GM18520 (cell line): ENCODE data around the gene GPI.
A peak's percentile ranks its signal among the peaks of the same experiment; 100 is the strongest.

Experiments
- ATAC-seq: cut with Tn5 transposase; IDR thresholded peaks from one replicate; pipeline ENCODE4 v1.9.1; 2021; ENCODE audit not compliant: unreplicated experiment

The GPI gene

DNA sequence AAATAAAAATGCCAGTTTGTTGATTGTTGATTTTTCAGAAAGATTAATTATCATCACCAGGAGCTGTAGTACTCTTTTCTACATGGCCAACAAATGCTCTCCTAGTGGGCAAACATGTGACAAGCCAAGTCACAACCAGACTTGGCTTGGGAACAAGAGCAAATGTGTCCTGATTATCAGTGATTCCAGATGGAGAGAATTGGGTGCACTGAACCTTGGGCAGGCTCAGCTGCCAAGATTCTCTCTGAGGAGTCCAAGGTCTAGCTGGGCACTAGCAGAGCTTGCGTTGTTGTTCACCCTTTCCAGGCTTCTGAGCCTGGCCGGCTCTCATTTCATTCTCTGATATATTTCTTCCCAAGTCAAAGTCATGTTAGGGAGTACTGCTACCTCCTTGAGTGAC lies 27.3 kb upstream of the GPI start:
- no peak for ATAC-seq

DNA sequence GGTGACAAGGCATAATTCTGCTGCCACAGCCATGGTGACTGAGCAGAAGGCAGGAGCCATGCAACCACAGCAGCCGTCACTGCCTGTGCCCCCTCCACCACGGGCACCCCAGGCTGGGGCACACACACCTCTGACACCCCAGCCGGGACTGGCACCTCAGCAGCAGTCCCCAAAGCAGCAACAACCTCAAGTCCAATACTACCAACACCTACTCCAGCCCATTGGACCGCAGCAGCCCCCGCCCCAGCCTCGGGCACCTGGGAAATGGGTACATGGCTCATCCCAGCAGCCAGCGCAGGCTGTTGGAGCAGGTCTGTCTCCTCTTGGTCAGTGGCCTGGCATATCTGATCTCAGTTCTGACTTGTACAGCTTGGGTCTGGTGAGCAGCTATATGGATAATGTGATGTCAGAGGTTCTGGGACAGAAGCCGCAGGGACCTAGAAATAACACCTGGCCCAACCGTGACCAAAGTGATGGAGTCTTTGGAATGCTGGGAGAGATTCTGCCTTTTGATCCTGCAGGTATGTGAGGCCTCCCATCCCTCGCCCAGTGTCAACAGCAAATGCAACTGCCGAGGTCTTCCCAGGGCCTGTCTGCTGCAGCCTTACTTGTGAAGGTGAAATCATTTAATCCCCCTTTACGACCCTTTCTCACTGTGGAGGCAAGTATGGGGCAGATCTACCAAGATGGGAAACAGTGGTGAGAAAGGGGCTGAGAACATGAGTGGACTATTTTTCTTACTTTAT lies 22.9 kb upstream of the GPI start:
- ATAC-seq: no peak

DNA sequence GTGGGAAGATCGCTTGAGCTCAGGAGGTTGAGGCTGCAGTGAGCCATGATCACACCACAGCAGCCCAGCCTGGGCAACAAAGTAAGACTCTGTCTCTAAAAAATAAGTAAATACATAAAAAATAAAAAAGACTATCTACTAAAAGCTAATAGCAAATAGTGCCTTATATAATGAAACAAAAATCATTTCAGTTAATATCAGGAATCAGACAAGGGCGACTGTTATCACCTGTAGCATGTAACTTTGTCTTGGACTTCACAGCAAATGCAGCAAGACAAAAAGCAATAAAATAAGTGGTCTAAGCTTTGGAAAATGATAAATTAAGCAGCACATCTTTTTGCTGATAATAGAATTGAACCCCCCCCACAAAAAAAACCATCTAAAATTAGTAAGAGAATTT lies 21.2 kb upstream of the GPI start:
- no peak for ATAC-seq

DNA sequence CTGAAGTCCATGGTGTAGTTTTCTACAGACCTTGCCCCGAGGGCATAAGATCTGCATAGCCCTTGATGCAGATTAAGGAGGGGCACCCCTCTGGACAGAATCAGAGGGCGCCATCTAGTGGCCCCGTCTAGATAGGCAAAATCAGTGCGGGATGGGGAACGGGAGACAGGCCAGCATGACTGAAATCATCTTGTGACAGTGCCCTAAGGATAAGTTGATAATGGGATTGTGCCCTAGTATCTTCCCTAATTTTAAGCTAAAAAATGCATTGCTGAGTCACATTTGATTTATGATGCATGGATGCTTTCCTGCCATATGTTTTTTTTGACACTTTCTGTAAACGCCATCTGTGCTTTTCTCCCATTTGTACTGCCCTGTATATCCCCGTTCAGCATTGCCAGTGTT lies 19.0 kb upstream of the GPI start:
- ATAC-seq: no peak

DNA sequence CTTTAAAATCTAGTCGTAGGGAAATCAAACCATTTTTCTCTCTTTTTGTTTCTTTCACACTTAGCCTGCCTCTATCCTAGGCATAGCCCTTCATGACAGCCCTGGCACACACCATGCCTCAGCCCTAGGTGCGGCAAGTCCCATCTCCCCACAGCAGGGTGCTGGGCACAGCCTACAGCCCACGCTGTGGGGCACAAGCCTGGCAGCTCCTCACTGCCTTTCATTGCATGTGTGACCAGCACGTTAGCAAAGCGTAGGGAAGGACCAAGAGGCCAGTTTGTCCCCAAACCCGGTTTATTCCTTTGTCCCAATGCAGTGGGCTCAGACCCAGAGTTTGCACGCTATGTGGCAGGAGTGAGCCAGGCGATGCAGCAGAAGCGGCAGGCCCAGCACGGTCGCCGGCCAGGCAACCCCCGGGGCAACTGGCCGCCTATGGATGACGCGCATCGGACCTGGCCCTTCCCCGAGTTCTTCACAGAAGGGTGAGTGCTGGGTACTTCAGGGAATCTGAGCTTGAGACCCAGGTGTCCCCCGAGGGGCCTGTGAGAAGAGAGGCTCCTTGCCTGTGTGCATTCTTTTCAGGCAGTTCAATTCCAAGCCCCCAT lies 17.3 kb upstream of the GPI start:
- no peak for ATAC-seq

DNA sequence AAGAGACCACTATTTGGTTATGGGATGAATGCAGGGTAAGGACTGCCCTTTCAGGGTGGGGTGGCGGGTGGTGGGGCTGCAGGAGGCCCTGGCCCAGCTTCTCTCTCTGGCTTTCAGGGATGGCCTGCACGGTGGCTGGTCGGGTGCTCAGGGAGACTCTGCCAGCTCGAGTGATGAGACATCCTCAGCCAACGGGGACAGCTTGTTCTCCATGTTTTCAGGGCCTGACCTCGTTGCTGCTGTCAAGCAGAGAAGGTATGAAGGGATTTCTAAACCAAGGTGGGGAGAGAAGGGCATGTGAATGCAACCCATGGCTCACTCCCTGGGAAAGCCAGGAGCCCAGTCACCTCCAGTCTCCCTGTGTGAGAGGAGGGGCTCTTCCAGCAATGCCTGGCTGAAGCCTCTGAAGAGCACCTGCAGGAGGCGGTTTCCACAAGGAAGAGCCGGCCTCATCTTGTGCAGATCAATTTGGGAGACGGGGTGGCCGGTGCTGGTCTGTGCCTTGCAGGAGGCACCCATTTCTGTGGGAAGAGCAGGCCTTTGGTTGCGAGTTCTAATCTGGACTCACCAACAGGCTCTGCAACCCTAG lies 16.0 kb upstream of the GPI start:
- no peak for ATAC-seq

DNA sequence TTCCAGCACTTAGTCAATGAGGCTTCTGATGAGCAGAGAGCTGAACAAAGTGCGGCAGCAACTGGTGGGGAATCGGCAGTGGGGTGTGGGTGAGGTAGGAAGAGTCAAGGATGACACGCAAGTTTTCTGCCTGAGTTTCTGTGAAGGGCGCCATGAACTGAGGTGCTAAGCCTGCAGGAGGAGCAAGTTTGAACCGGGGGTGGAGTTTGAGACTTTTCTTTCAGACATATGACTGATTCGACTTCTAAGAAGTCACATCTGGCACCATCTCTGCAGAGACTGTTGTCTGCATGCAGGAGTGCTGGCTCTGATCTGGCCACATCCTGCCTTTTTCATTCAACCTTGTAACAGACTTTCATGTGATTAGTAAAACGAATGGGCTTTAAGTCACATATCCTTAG lies 14.8 kb upstream of the GPI start:
- ATAC-seq: no peak

DNA sequence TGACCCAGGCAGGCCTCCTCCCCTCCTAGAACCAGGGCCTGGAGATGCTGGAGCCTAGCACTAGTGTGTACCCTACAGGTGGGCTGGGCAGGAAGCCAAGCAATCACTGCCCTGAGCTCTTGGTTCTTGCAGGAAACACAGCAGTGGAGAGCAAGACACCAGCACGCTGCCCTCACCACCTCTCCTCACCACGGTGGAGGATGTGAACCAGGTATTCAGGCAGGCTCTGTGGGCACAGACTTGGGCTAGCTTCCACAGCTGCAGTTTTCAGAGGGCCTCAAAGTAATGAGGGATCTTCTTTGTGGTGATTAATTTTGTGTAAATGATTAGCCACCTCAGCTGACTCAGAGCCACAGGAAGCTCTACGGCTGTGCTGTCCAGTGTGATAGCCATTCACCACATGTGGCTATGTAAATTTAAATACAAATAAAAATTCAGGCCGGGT lies 13.6 kb upstream of the GPI start:
- no peak for ATAC-seq

DNA sequence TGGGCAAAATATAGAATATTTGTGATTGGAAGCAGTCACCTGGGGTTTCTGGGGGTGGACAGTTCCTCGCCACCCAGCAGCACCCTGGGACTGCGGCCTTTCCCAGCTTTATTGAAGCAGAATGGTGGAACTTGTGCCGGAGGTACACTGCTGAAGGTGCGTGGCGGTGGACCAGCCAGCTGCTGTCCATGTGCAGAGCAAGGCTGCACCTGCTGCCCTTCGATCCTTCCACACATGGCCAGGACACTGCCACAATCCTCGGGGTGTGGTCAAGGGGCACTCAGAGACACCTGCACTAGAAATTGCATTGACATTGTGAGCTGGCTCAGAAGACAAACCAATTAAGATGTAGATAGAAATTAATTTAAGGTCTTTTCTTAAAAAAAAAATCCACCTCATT lies 11.4 kb upstream of the GPI start:
- ATAC-seq: no peak

DNA sequence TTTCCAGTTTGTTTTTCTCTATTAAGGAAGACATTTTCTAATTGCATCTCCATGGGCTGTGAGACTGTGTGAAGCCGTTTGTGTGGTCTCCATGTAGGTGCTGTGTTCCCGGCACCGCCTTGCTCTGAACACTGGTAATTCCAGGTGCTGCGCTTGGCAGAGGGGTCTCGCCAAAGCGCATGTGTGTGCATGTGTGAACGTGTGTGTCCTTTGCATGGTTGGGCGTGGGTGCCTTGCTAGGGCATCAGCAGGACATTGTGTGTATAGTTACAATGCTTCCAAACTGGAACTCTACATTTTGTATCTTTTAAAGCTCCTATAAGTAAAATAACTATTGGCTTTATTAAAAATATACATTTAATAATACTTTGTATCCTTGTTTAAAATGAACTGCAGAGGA lies 9.8 kb upstream of the GPI start:
- ATAC-seq: no peak

DNA sequence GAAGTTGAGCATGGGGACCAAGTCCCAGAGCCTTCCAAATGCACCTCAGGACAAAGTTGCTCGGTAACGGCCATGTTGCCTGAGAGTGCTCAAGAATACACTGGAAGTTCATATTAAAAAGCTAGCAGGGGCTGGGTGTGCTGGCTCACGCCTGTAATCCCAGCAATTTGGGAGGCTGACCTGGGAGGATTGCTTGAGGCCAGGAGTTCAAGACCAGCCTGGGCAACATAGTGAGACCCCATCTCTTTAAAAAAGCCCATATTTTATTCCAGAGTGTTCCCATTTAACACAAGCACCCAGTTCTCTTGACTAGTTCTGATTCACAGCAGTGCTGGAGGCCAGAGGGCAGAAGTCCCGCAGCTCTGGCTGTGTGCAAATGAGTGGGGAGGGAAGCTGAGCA lies 8.1 kb upstream of the GPI start:
- ATAC-seq: no peak

DNA sequence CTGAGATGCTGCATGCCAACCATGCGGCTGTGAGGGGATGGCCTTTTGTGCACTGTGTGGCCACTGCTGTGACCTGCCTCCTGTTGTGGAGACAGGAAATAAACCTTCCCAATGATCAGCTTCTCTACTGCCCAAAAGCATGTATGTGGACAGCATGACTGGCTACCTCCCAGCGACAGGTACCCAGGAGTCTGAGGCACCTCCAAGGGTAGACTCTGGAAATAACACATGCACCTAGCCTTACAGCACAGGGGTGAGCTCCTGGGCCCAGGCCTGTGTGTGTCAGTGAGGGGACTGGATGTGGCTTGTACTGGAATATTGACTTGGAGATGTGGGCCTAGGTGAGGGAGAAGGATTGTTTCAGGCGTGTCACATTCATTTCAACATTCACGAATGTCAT lies 7.6 kb upstream of the GPI start:
- no peak for ATAC-seq

DNA sequence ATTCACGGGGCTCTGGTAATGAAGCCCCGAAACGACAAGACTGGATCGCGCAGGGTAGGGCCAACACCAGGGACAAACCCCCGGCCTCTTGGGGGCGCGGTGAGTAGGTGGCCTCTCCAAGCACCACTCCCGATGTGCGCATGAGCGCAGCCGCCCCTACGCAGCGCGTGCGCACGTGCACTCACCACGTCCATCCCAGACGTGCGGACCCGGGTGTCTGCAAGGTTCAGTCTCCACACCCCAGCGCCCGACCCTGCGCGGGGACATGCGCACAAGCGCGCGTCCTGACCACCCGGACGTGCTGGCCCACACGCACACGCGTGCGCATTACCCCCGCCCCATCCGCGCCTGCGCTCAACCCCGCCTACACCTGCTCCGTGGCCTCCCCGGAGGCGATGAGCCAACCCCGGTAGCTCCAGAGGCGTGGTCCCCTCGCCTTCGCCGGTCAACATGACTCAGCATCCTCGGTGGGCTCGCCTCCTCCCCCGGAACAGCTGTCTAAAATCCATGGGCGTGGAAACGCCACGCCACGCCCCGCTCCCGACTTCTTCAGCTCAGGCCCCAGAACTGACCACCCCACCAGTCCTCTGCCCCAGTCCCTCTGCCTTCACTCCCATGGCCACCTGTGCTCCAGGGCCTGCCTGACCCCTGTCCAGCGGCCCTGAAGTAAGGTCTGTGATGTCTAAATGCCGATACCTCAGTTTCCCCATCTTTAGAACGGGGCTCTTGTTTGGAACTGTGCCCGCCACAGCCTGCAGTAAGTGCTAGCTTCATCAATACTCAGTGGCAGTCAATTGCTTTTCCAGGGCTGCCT lies 5.6 kb upstream of the GPI start:
- peak; percentile 92 for ATAC-seq

DNA sequence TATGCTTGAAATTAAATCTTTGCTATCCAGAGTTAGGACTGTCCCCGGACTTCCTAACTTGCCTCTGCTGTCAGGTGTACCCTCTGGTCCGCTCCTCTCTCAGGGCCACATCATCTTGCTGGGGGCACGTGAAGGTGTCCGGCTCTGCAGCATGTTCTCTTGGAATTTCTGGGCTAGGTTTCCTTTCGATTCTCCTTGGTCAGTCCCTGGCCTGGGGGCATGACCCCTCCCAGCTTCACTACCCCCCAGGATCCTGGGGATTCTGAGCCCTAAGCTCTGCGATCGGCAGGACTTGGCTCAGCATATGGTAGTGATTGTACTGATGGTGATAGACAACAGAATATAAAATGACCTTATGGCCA lies 5.1 kb upstream of the GPI start:
- no peak for ATAC-seq

DNA sequence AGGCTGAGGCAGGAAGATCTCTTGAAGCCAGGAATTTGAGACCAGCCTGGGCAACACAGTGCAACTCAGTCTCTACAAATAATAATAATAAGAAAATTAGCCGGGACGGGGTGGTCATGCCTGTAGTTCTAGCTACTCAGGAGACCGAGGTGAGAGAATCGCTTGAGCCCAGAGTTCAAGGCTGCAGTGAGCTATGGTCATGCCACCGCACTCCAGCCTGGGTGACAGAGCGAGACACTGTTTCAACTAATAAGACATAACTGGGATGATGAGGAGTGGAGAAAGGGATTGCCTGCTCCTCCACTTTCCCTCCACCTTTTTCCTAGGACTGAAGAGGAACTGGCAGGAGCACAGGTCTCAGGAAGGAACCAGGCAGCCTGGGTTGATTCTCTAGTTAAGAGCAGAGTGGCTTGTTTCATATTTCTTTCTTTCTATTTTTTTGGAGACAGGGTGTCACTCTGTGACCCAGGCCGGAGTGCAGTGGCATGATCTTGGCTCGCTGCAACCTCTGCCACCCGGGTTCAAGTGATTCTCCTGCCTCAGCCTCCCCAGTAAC lies 4.6 kb upstream of the GPI start:
- no peak for ATAC-seq

DNA sequence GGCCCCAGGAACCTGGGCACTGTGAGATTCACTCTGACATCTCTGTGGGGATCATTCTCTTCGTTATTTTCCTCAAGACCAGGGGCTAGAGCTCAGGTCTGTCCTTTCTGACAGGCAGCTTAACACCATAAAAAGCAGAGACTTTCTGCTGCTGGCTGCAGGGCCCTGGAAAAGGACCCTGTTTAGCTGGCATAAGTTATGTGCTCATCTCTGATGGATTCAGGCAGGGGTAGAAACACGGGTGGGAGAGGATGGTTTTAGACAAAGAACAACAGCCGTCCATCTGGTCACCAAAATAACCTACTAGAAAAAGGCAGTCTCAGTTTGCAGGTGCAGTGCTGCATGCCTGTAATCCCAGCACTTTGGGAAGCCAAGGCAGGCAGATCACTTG lies 2.3 kb upstream of the GPI start:
- no peak for ATAC-seq

DNA sequence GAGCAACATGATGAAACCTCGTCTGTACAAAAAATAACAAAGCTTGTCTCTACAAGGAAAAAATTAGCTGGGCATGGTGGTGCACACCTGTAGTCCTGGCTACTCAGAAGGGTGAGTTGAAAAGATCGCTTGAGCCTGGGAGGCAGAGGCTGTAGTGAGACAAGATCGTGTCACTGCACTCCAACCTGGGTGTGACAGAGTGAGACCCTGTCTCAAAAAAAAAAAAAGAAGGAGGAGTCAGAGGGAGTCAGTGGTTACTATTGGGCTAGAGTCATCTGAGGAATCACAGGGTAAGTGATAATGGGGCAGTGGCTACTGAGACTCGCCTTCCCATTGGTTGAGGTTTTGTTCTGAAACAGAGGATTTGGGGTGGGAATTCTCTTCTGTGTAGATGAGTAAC lies 1.9 kb upstream of the GPI start:
- ATAC-seq: no peak

DNA sequence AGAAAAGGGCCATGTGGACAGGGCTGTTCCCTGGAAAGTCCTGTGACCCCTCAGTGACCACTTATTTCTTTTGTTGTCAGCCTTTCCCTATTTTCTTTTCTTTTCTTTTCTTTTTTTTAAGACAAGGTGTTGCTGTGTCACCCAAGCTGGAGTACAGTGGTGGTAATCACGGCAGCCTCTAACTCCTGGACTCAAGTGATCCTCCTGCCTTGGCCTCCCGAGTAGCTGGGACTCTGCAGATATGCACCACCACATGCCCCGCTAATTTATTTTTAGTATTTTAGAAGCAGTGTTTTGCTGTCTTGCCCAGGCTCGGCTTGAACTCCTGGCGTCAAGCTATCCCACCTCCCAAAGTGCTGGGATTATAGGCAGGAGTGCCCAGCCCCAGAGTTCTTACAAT lies 1.1 kb upstream of the GPI start:
- ATAC-seq: no peak

DNA sequence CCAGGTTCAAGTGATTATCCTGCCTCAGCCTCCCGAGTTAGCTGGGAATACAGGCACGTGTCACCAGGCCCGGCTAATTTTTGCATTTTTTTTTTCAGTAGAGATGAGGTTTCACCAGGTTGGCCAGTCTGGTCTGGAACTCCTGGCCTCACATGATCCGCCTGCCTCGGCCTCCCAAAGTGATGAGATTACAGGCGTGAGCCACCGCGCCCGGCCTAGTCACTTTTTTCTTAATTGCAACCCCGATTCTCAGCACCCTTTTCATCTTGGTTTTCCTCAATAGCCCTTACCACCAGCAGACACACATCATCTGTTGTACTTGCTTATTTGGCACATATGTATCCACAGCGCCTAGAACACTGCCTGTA lies 550 bp upstream of the GPI start:
- ATAC-seq: no peak

DNA sequence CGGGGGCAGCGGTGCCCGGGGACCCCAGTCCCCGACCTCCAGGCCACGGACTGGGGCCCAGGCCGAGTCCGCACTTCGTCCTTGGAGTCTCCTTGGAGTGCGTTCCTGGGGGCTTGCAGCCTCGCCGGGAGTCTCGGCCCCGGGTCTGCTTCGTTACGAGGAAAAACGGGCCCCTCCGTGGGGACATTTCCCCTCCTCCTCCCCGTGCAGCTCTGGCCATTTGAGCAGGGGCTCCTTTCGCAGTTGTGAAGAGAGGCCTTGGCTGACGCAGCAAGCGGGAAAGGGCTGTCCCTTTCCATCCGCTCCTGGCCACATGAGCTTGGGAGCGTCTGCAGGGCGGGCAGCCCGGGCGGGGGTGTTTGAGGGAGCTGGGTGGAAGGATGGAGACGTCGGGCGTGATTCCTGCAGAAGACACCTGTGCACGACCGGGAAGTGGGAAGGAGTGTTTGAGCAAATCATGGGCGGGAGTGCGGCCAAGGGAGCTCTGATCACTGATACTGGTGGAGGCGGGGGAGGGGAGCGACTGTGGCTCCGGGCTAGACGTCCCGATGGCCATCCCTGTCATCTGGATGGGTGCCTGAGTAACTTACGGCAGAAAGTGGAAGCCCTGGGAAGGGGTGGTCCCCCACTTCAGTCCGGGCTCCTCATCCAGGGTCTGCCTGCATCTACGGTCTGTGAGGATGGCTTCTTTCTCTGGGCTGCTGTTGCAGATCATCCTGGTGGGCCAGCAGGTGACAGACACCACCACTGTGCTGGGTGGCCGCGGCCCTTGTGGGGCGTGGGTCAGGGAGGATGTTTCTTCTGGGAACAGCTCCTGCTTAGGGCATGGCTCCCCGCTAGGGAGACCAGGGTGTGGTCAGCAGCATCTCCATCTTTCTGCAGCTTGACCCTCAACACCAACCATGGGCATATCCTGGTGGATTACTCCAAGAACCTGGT lies 736 bp downstream of the GPI start:
- no peak for ATAC-seq
